ENCODE results near the gene SAMD1. TPM values are rescaled to one million over a fixed set of nuclear protein-coding genes. Genes with fewer than 3 reads are reported as not detected.

The SAMD1 gene
- total and polyA plus RNA-seq, 9 of the 15 experiments (the other 6 are each of a cell fraction or from before 2014, with no cell fraction given), result 2.9 to 96.0 (median 43.5) TPM

- DNase-seq (ENCODE audit: extremely low read depth in 1 of 4, low spot score in 3 of 4) (no peak), FAIRE-seq (no peak), ATAC-seq (no peak)
- WGBS (ENCODE audit: insufficient coverage, low coverage, missing lambda C conversion rate), result 75% methylated on average over 22 of the region's 43 CpGs
- Histone ChIP-seq H3K36me3 (ENCODE audit: control insufficient read depth, insufficient read depth, low read length) (no peaks in the 10 kb centered on the region), H3K27ac (ENCODE audit: extremely low read depth, low read depth, low read length) (no peak overlapping the region), H2AFZ (ENCODE audit: low read depth, low read length) (no peak overlapping the region), H3K9me1 (ENCODE audit: control insufficient read depth, insufficient read depth, low read length) (no peaks in the 10 kb centered on the region), H4K20me1 (replicated peaks; ENCODE audit: control insufficient read depth, insufficient read depth, low read length) (no peaks in the 10 kb centered on the region), H3K4me2 (ENCODE audit: insufficient read depth, low read length) (no peak overlapping the region), H3K9ac (ENCODE audit: insufficient read depth in 1 of 2, low read depth in 2 of 2, low read length in 2 of 2) (peak overlapping the region in 1 of 2 experiments; percentile 26; a peak in 1 of 4 replicates), H3K4me3 (no peak overlapping the region), H3K27me3 (ENCODE audit: control insufficient read depth in 2 of 2, insufficient read depth in 2 of 2, low read length in 2 of 2) (no peaks in the 10 kb centered on the region), H3K79me2 (ENCODE audit: control insufficient read depth, insufficient read depth, low read length) (peaks cover 19% of the 10 kb centered on the region), H3K4me1 (replicated peaks in 1 of 2; ENCODE audit: control insufficient read depth in 2 of 2, insufficient read depth in 2 of 2, low read length in 2 of 2) (peaks cover 9 to 47% of the 10 kb centered on the region in 2 experiments; a peak in 4 of 5 replicates), H3K9me3 (replicated peaks; ENCODE audit: control insufficient read depth, insufficient read depth, low read depth, low read length) (no peaks in the 10 kb centered on the region)
- in situ Hi-C loops (cut with MboI), result loop anchor here (5.0 to 25.0 kb wide), 2 partner anchors 188 to 483 kb away; no protein-coding TSS in a partner anchor
- ChIA-PET POLR2A (interaction anchor here (0.6 to 1.0 kb wide), 4 partner anchors 9 to 12 kb away, joined by 3 to 4 read pairs (median 4); no protein-coding TSS in a partner anchor), CTCF (ENCODE audit: low intra/inter-chr PET ratio) (no interaction called here)
- TF ChIP-seq, protein P1, sequence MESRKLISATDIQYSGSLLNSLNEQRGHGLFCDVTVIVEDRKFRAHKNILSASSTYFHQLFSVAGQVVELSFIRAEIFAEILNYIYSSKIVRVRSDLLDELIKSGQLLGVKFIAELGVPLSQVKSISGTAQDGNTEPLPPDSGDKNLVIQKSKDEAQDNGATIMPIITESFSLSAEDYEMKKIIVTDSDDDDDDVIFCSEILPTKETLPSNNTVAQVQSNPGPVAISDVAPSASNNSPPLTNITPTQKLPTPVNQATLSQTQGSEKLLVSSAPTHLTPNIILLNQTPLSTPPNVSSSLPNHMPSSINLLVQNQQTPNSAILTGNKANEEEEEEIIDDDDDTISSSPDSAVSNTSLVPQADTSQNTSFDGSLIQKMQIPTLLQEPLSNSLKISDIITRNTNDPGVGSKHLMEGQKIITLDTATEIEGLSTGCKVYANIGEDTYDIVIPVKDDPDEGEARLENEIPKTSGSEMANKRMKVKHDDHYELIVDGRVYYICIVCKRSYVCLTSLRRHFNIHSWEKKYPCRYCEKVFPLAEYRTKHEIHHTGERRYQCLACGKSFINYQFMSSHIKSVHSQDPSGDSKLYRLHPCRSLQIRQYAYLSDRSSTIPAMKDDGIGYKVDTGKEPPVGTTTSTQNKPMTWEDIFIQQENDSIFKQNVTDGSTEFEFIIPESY (CRISPR knock-in tag; IDR thresholded peaks at IDR 0.05), result peak; percentile 90
- TF ChIP-seq, protein P2, sequence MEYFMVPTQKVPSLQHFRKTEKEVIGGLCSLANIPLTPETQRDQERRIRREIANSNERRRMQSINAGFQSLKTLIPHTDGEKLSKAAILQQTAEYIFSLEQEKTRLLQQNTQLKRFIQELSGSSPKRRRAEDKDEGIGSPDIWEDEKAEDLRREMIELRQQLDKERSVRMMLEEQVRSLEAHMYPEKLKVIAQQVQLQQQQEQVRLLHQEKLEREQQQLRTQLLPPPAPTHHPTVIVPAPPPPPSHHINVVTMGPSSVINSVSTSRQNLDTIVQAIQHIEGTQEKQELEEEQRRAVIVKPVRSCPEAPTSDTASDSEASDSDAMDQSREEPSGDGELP (CRISPR knock-in tag; IDR thresholded peaks at IDR 0.05; ENCODE audit: borderline replicate concordance), result 0 out of 2 replicates have a peak, but pooled peaks have one; percentile 13
- no peak for TF ChIP-seq KAT2B (IDR thresholded peaks at IDR 0.05; ENCODE audit: low read depth, low read length)
- no TSS peak for BruUV-seq (replicated peaks)
- intact Hi-C loops (cut with micrococcal nuclease), result no loop called here
These were observed 20.1 kb downstream of the SAMD1 start for GRCh38 chr19:14070268-14071050.
